ENCODE results near the gene LAMA2. TPM values are rescaled to one million over a fixed set of nuclear protein-coding genes. Genes with fewer than 3 reads are reported as not detected.

Gene LAMA2
- total RNA-seq, 1 donor from 2014 or later: 1.9 TPM

GRCh38 chr6:129110690-129111343, 227.9 kb downstream of the LAMA2 start:
- no peak overlapping the region for H3K4me3 Mint-ChIP-seq (ENCODE audit: unreplicated experiment)
- H3K36me3 Mint-ChIP-seq (ENCODE audit: low read depth): no peaks in the 10 kb centered on the region
- TF ChIP-seq, protein P1, sequence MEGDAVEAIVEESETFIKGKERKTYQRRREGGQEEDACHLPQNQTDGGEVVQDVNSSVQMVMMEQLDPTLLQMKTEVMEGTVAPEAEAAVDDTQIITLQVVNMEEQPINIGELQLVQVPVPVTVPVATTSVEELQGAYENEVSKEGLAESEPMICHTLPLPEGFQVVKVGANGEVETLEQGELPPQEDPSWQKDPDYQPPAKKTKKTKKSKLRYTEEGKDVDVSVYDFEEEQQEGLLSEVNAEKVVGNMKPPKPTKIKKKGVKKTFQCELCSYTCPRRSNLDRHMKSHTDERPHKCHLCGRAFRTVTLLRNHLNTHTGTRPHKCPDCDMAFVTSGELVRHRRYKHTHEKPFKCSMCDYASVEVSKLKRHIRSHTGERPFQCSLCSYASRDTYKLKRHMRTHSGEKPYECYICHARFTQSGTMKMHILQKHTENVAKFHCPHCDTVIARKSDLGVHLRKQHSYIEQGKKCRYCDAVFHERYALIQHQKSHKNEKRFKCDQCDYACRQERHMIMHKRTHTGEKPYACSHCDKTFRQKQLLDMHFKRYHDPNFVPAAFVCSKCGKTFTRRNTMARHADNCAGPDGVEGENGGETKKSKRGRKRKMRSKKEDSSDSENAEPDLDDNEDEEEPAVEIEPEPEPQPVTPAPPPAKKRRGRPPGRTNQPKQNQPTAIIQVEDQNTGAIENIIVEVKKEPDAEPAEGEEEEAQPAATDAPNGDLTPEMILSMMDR (IDR thresholded peaks at IDR 0.05): no peak
- peaks cover 13% of the 10 kb centered on the region for H3K27me3 Mint-ChIP-seq (ENCODE audit: low read depth)
- H3K4me1 Mint-ChIP-seq (ENCODE audit: low read depth): no peaks in the 10 kb centered on the region
- no peaks in the 10 kb centered on the region for H3K9me3 Mint-ChIP-seq (ENCODE audit: low read depth)
- no peak for DNase-seq (ENCODE audit: low spot score)
- H3K27ac Mint-ChIP-seq (ENCODE audit: unreplicated experiment): no peak overlapping the region

- peaks cover 11% of the 10 kb centered on the region for H3K27me3 Mint-ChIP-seq (ENCODE audit: low read depth)
- H3K4me1 Mint-ChIP-seq (ENCODE audit: low read depth): no peaks in the 10 kb centered on the region
- no peaks in the 10 kb centered on the region for H3K9me3 Mint-ChIP-seq (ENCODE audit: low read depth)
- no peaks in the 10 kb centered on the region for H3K36me3 Mint-ChIP-seq (ENCODE audit: low read depth)
- TF ChIP-seq, protein P1 (IDR thresholded peaks at IDR 0.05): no peak
- no peak overlapping the region for H3K27ac Mint-ChIP-seq (ENCODE audit: unreplicated experiment)
- no peak for DNase-seq (ENCODE audit: low spot score)
- no peak overlapping the region for H3K4me3 Mint-ChIP-seq (ENCODE audit: unreplicated experiment)
Measured at GRCh38 chr6:129111346-129111745, 228.4 kb downstream of the LAMA2 start.

GRCh38 chr6:129111853-129112252, 228.9 kb downstream of the LAMA2 start:
- H3K27me3 Mint-ChIP-seq (ENCODE audit: low read depth): peaks cover 11% of the 10 kb centered on the region
- no peak overlapping the region for H3K4me3 Mint-ChIP-seq (ENCODE audit: unreplicated experiment)
- no peaks in the 10 kb centered on the region for H3K4me1 Mint-ChIP-seq (ENCODE audit: low read depth)
- TF ChIP-seq, protein P1 (IDR thresholded peaks at IDR 0.05): no peak
- H3K36me3 Mint-ChIP-seq (ENCODE audit: low read depth): no peaks in the 10 kb centered on the region
- no peak overlapping the region for H3K27ac Mint-ChIP-seq (ENCODE audit: unreplicated experiment)
- no peaks in the 10 kb centered on the region for H3K9me3 Mint-ChIP-seq (ENCODE audit: low read depth)
- DNase-seq (ENCODE audit: low spot score): no peak

DNA sequence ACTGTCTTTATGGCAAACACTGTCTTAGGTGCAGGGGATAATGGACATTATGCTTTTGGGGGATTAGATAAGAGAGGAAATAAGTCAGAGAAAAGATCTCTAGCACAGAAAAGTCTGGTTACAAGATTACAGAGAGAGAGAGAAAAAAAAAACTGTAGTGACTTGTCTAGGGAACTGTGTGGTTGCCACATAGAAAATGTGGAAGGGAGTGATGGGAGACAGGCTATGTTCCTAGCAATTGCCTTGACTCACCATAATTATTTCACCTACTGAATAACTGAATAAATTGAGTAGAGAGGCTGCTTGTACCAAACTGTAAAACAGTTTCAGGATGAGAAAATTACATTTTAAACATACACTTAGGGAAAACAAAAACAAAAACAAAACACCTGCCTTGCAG, 229.7 kb downstream of the LAMA2 start:
- no peaks in the 10 kb centered on the region for H3K36me3 Mint-ChIP-seq (ENCODE audit: low read depth)
- H3K4me1 Mint-ChIP-seq (ENCODE audit: low read depth): no peaks in the 10 kb centered on the region
- H3K27ac Mint-ChIP-seq (ENCODE audit: unreplicated experiment): no peak overlapping the region
- peaks cover 14% of the 10 kb centered on the region for H3K27me3 Mint-ChIP-seq (ENCODE audit: low read depth)
- DNase-seq (ENCODE audit: low spot score): no peak
- no peaks in the 10 kb centered on the region for H3K9me3 Mint-ChIP-seq (ENCODE audit: low read depth)
- no peak overlapping the region for H3K4me3 Mint-ChIP-seq (ENCODE audit: unreplicated experiment)
- TF ChIP-seq, protein P1 (IDR thresholded peaks at IDR 0.05): no peak

DNA sequence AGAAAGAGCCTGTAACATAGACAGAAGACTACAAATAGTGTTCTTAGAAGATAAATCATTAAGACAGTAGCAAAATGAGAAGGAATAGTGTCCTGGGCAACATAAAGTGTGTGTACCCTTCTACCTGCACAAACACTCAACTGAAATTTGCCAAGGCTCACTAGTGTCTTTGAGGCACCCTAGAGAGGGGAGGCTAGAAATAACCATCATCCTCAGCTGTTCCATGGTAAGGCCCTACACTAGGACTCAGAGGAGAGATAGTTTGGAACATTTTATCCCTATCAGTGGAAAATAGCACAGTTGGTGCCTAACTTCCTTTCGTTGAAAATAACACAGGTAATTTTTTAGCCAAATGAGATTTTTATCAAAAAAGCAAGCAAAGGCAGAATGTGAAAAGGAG, 230.7 kb downstream of the LAMA2 start:
- no peak overlapping the region for H3K27ac Mint-ChIP-seq (ENCODE audit: unreplicated experiment)

More for the DNA sequence above, 230.7 kb downstream of the LAMA2 start:
- H3K9me3 Mint-ChIP-seq (ENCODE audit: low read depth): no peaks in the 10 kb centered on the region
- H3K4me3 Mint-ChIP-seq (ENCODE audit: unreplicated experiment): no peak overlapping the region
- no peak for DNase-seq (ENCODE audit: low spot score)
- TF ChIP-seq, protein P1 (IDR thresholded peaks at IDR 0.05): no peak
- H3K36me3 Mint-ChIP-seq (ENCODE audit: low read depth): no peaks in the 10 kb centered on the region
- H3K27me3 Mint-ChIP-seq (ENCODE audit: low read depth): peaks cover 14% of the 10 kb centered on the region
- no peaks in the 10 kb centered on the region for H3K4me1 Mint-ChIP-seq (ENCODE audit: low read depth)

Data from chondrocyte (in vitro differentiated cells).